Stimulated activated CD8-positive, alpha-beta memory T cell treated with anti-CD3 and anti-CD28 coated beads, Interleukin-2, amount 100 ng/mL, for 1 hour (primary cell): ENCODE measurements around the gene SAG.

Experiments used
- DNase-seq, 2 donors: peaks; one replicate each; pipeline ENCODE4 v3.0.0-alpha.2; 2020; ENCODE audit warnings: low read depth in 2 of 2

SAG gene

GRCh38 chr2:233380132-233380895, 72.7 kb downstream of the SAG start:
- no peak for DNase-seq

DNA sequence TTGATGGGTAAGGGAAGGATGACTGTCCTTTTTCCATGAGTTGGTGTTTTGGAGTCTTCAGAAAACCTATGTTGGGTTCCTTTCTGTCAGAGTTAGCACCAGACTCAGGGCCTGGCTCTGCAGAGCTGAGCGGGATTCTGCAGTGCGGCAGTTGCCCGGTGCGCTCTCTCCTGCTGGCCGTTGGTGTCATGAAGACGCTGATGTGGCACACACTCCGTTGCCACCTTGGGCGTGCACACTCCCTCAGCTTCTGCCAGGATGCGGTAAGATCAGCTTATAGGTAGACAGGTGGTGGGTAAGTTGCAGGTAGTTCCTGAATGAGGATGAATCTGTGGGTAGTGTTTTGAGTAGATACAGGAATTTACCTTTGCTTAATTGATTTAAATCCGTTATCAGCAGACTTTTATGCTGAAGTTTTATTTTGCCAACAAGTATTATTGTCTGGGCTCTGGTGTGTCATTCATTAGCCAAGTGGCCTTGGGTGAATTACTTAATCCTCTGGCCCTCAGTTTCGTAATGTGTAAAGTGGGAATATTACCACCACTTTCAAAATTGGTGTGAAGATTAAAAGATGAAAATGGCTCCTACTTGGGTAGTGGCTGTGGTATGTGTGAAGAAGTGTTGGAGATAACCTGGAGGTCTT, 73.5 kb downstream of the SAG start:
- DNase-seq = no peak

- no peak for DNase-seq
These were observed 74.0 kb downstream of the SAG start for GRCh38 chr2:233381638-233381995.

DNA sequence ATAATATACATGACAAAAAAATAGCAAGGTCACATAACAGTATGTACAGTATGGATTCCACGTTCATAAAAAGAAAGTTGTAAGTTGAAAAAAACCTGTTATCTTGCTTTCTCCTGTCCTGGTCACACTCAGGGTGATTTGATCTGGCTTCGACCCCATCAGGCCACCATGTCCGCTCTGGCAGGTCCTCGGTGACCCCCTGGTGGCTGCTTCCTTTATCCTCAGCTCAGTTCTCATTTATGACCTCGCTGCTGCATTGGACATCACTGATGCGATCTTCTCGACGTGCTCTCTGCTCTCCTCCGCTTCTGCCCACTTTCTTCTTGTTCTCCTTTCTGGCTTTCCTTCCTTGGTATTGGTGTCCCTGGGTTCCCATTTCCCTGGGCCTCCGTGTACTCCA, 76.4 kb downstream of the SAG start:
- DNase-seq = no peak

GRCh38 chr2:233384811-233385488, 77.3 kb downstream of the SAG start:
- DNase-seq = no peak

DNA sequence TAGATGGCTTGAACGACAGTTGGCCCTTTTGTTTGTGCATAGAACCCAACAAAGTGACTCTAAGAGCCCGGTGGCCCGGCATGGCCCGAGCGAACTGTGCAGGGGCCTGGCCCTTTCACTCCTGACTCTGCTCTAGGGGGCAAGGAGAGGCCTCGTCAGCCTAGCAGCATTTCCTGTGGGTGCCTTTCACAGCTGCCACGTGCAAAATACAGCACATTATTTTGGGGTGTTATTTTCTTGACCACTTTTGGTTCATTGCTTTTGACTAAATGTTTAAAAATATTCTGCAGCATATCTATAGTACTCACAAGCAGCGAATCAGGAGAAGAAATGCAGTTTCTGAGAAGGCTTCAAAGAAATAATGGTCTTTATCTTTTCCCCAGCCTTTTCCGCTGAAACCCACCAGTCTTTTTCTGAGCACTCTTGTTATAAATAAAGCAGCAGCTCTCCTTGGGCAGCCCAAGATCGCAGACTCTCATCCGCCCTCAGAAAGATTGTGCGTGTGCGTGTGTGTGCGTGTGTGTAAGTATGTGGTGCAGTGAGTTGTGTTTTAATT, 78.0 kb downstream of the SAG start:
- no peak for DNase-seq

GRCh38 chr2:233386382-233387041, 78.9 kb downstream of the SAG start:
- no peak for DNase-seq

DNA sequence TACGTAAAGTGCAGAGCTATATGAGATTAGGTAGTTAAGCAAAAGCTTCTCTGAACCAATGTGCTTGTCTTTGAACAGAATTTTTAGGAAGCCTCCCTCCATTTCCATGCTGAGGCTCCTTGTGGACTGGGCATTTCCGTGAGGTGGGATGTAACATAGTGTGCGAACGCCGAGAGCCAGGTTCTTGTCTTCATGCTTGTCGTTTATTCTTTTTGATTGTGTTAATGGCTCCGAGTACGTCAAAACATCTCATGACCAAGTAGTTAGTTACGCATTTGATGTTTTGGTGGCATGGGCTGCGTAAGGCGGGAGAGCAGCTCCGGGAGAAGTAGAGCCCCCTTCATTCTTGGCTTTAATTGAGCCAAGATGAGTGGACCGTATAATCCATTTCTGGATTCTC, 79.6 kb downstream of the SAG start:
- no peak for DNase-seq

GRCh38 chr2:233387667-233388528, 80.3 kb downstream of the SAG start:
- no peak for DNase-seq

- no peak for DNase-seq
These were observed 82.0 kb downstream of the SAG start for GRCh38 chr2:233389601-233390125.

DNA sequence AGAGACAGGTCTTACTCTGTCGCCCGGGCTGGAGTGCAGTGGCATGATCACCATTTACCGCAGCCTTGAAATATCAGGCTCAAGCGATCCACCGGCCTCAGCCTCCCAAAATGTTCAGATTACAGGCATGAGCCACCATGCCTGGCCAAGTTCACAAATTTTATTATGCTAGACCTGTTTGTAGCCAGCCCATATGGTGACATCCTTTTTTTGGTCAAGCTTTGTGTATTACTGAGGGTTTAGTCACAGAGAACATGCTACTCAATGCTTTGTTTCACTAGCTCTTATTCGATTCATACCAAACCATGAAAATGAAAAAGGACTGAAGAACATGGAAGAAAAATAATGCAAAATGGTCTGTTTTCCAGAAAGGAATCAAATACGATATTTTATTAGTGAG, 88.1 kb downstream of the SAG start:
- no peak for DNase-seq
